Stimulated activated CD4-positive, alpha-beta T cell treated with anti-CD3 and anti-CD28 coated beads, Interleukin-4, amount 100 ng/mL, for 4 hours (primary cell): ENCODE results near the gene P3R3URF.
A peak's percentile ranks its signal among the peaks of the same experiment; 100 is the strongest.

Experiments used
- DNase-seq, 2 experiments: peaks; one replicate each; pipeline ENCODE4 v3.0.0-alpha.2; 2020

The P3R3URF gene

GRCh38 chr1:46193984-46194570 is 17.8 kb upstream of the P3R3URF start:
- DNase-seq = no peak

- DNase-seq = no peak
Observed at GRCh38 chr1:46193285-46193684, 17.0 kb upstream of the P3R3URF start.

GRCh38 chr1:46192171-46192570 is 15.9 kb upstream of the P3R3URF start:
- no peak for DNase-seq

GRCh38 chr1:46191033-46191701 is 14.9 kb upstream of the P3R3URF start:
- DNase-seq = no peak

- no peak for DNase-seq
Observed at GRCh38 chr1:46190539-46190938, 14.3 kb upstream of the P3R3URF start.

GRCh38 chr1:46188295-46189030 is 12.2 kb upstream of the P3R3URF start:
- no peak for DNase-seq

GRCh38 chr1:46187106-46187869 is 11.0 kb upstream of the P3R3URF start:
- no peak for DNase-seq

GRCh38 chr1:46186076-46186475 is 9.8 kb upstream of the P3R3URF start:
- no peak for DNase-seq

- DNase-seq = peak; percentile 50 to 77
Observed at GRCh38 chr1:46184920-46185658, 8.8 kb upstream of the P3R3URF start.

- no peak for DNase-seq
Observed at GRCh38 chr1:46183926-46184557, 7.8 kb upstream of the P3R3URF start.

- no peak for DNase-seq
Observed at GRCh38 chr1:46183079-46183847, 7.0 kb upstream of the P3R3URF start.

GRCh38 chr1:46181343-46182260 is 5.3 kb upstream of the P3R3URF start:
- DNase-seq = no peak

GRCh38 chr1:46180082-46180616 is 3.9 kb upstream of the P3R3URF start:
- no peak for DNase-seq

- DNase-seq = peak; percentile 49 to 55
Observed at GRCh38 chr1:46179138-46180081, 3.1 kb upstream of the P3R3URF start.

GRCh38 chr1:46175243-46175642 is 1.0 kb downstream of the P3R3URF start:
- DNase-seq = no peak

- DNase-seq = no peak
Observed at GRCh38 chr1:46174448-46175231, 1.6 kb downstream of the P3R3URF start, which contains the start of gene TSPAN1. TSPAN1 (plus strand) TSS chr1:46175087; CDS start chr1:46181108, 6,021 bp downstream.

- no peak for DNase-seq
Observed at GRCh38 chr1:46173361-46173856, 2.9 kb downstream of the P3R3URF start.

- DNase-seq = no peak
Observed at GRCh38 chr1:46172321-46172720, 4.0 kb downstream of the P3R3URF start.
